Medulla oblongata (tissue), 1 donor: ENCODE results near the gene GALNT8.
"Not testable (repeated sequence)": the region's sequence is repeated elsewhere in the genome, so short reads cannot be mapped to it uniquely, and the experiment has no call there.

Experiments used
- DNase-seq: peaks from one replicate; pipeline ENCODE4 v3.0.0-alpha.2; 2015; ENCODE audit errors: extremely low spot score

The GALNT8 gene

GRCh38 chr12:4719821-4720636 lies at the start of gene GALNT8:
TSS of gene GALNT8 (plus strand) at chr12:4720400. CDS start at chr12:4720678, 278 bp downstream.
- no peak for DNase-seq

- no peak for DNase-seq
These were observed 40.5 kb upstream of the GALNT8 start for GRCh38 chr12:4679711-4680110.

GRCh38 chr12:4681732-4682131 lies 38.5 kb upstream of the GALNT8 start:
- DNase-seq: no peak

GRCh38 chr12:4685317-4685716 lies 34.9 kb upstream of the GALNT8 start:
- DNase-seq: no peak

GRCh38 chr12:4690760-4691159 lies 29.4 kb upstream of the GALNT8 start:
- no peak for DNase-seq

- peak; percentile 77 for DNase-seq
These were observed 19.6 kb upstream of the GALNT8 start for GRCh38 chr12:4700621-4701026.

GRCh38 chr12:4701395-4702190 lies 18.6 kb upstream of the GALNT8 start:
- peak; percentile 15 for DNase-seq

- no peak for DNase-seq
These were observed 16.5 kb upstream of the GALNT8 start for GRCh38 chr12:4703676-4704075.

- DNase-seq: no peak
These were observed 14.4 kb upstream of the GALNT8 start for GRCh38 chr12:4705824-4706223.

GRCh38 chr12:4707306-4707705 lies 12.9 kb upstream of the GALNT8 start:
- DNase-seq: no peak

GRCh38 chr12:4710113-4710512 lies 10.1 kb upstream of the GALNT8 start:
- no peak for DNase-seq

- DNase-seq: no peak
These were observed 5.3 kb upstream of the GALNT8 start for GRCh38 chr12:4714879-4715278.

- DNase-seq: no peak
These were observed 2.4 kb upstream of the GALNT8 start for GRCh38 chr12:4717806-4718205.

GRCh38 chr12:4720637-4720995 lies 416 bp downstream of the GALNT8 start:
- no peak for DNase-seq

- DNase-seq: not testable (repeated sequence)
These were observed 1.4 kb downstream of the GALNT8 start for GRCh38 chr12:4721587-4721986.

- no peak for DNase-seq
These were observed 3.0 kb downstream of the GALNT8 start for GRCh38 chr12:4723226-4723625.

GRCh38 chr12:4725057-4725456 lies 4.9 kb downstream of the GALNT8 start:
- no peak for DNase-seq

GRCh38 chr12:4734625-4735340 lies 14.6 kb downstream of the GALNT8 start:
- DNase-seq: no peak

GRCh38 chr12:4736091-4736490 lies 15.9 kb downstream of the GALNT8 start:
- DNase-seq: peak; percentile 8

GRCh38 chr12:4738541-4738940 lies 18.3 kb downstream of the GALNT8 start:
- DNase-seq: no peak

- no peak for DNase-seq
These were observed 22.3 kb downstream of the GALNT8 start for GRCh38 chr12:4742416-4742970.

GRCh38 chr12:4743046-4743445 lies 22.8 kb downstream of the GALNT8 start:
- DNase-seq: no peak
